Heart right ventricle (tissue), 16 donors: ENCODE data around the gene ZNRF2. TPM values are rescaled to one million over a fixed set of nuclear protein-coding genes. Genes with fewer than 3 reads are reported as not detected.

Source experiments
- ATAC-seq, 8 donors: fragments of 200-7000 bp; cut with Tn5 transposase; one replicate each; pipeline ENCODE4 v1.9.1; 2020; ENCODE audit warnings: mild to moderate bottlenecking in 8 of 8, moderate library complexity in 8 of 8, moderate number of reproducible peaks in 1 of 8
- DNase-seq, 2 donors: peaks; one replicate each; pipeline ENCODE4 v3.0.0-alpha.2; 2020
- H3K27ac ChIP-seq, 10 donors: fragments of 200-600 bp; sonication (generic) in 2 of 10; one replicate each; pipeline versions ENCODE4 v1.5.0 to v1.8.0; 2020 to 2022; ENCODE audit warnings: mild to moderate bottlenecking in 3 of 10
- H3K27me3 ChIP-seq, 7 donors: fragments of 200-600 bp; one replicate each; pipeline ENCODE4 v1.8.0; 2021 to 2022; ENCODE audit warnings: mild to moderate bottlenecking in 2 of 7
- H3K36me3 ChIP-seq, 9 donors: fragments of 200-600 bp; sonication (generic) in 1 of 9; one replicate each; pipeline versions ENCODE4 v1.5.0 to v1.8.0; 2020 to 2022; ENCODE audit warnings: mild to moderate bottlenecking in 2 of 9
- H3K4me1 ChIP-seq, 9 donors: fragments of 200-600 bp; sonication (generic) in 1 of 9; one replicate each; pipeline versions ENCODE4 v1.5.0 to v1.8.0; 2020 to 2022; ENCODE audit warnings: mild to moderate bottlenecking in 4 of 9
- H3K4me3 ChIP-seq, 10 donors: fragments of 200-600 bp; sonication (generic) in 2 of 10; one replicate each; pipeline versions ENCODE4 v1.5.0 to v1.8.0; 2020 to 2022; ENCODE audit warnings: mild to moderate bottlenecking in 7 of 10, moderate library complexity in 2 of 10
- H3K9me3 ChIP-seq, 11 donors: fragments of 200-600 bp in 10 of 11; sonication (generic) in 2 of 11; one replicate each; pipeline versions ENCODE4 v1.5.0 to v1.8.0; 2013 to 2022; ENCODE audit warnings: mild to moderate bottlenecking in 2 of 11, control low read depth in 1 of 11, moderate library complexity in 1 of 11
- CTCF ChIP-seq, 9 donors: fragments of 200-600 bp; sonication (generic) in 2 of 9; IDR thresholded peaks; one replicate each; pipeline versions ENCODE4 v1.5.0 to v1.8.0; 2021 to 2022; ENCODE audit warnings: antibody characterized with exemption in 9 of 9, mild to moderate bottlenecking in 5 of 9, moderate library complexity in 1 of 9
- WGBS, 2 donors: extraction: QIAGEN DNeasy Blood & Tissue Kit; methylation state at CpG; one replicate each; pipeline ENCODE4 v1.1.7; 2013; ENCODE audit warnings: inconsistent platforms in 1 of 2; 5-methylcytosine and 5-hydroxymethylcytosine counted together
- intact Hi-C, 10 donors: fragments of 100-400 bp; cut with DNase I; formaldehyde crosslinking; loops; one replicate each; pipeline versions ENCODE4 v1.11.1 to v1.14.2; 2022
- polyA plus RNA-seq, 2 donors: library from polyadenylated mRNA; stranded (reverse); fragments of 200-250 nt; gene quantifications; one replicate each; pipeline ENCODE4 v1.2.3, GENCODE V29; 2013
- total RNA-seq, 10 donors: library from RNA; stranded (reverse); fragmentation: NEBNext Ultra II Directional in 3 of 10; extraction: Animal tissue kit (Norgen Biotek cat#: 25700) in 3 of 10; gene quantifications; one replicate each; pipeline versions ENCODE4 v1.2.1 to v1.2.4, GENCODE V29; 2021 to 2023
- donor health status: Arrhythmogenic right ventricular cardiomyopathy.
- donor health status: ischemic (EF 13 %, LVEDD 7.1; RV severe dilation, severe dysfunction).
- donor health status: healthy with polysubstance abuse.
- donor health status: DM: no; HTN: yes; CAD: no.
- donor health status: DM: no; HTN: no; CAD: no.
- donor health status: ischemic (EF 25% LVEDD 6.9; RV normal size, moderate dysfunction).
- donor health status: ischemic (EF 25% LVEDD 5.7; RV mildly dilated, moderate dysfunction).
- donor health status: healthy.
- donor health status: DM: yes; HTN: yes; CAD: no.
- donor health status: Ischemic cardiomyopathy.
- donor health status: ischemic (EF 35%, LVEDD 5.7; RV mildly dilated, moderate dysfunction).
- donor health status: nonischemic (EF 11% LVEDD 7.7; RV severe dilation, severe dysfunction).
- donor health status: DM: yes; HTN: yes; CAD: no.
- donor health status: PGD.
- donor health status: ischemic (EF 29% LVEDD 5.4; RV normal size, mild dysfunction).
- donor health status: nonischemic (EF 23%, LVEDD 6.1; RV moderate dilation, normal function).

ZNRF2 gene
- total and polyA plus RNA-seq, 12 donors = 2.9 to 13.8 (median 8.7) TPM

DNA sequence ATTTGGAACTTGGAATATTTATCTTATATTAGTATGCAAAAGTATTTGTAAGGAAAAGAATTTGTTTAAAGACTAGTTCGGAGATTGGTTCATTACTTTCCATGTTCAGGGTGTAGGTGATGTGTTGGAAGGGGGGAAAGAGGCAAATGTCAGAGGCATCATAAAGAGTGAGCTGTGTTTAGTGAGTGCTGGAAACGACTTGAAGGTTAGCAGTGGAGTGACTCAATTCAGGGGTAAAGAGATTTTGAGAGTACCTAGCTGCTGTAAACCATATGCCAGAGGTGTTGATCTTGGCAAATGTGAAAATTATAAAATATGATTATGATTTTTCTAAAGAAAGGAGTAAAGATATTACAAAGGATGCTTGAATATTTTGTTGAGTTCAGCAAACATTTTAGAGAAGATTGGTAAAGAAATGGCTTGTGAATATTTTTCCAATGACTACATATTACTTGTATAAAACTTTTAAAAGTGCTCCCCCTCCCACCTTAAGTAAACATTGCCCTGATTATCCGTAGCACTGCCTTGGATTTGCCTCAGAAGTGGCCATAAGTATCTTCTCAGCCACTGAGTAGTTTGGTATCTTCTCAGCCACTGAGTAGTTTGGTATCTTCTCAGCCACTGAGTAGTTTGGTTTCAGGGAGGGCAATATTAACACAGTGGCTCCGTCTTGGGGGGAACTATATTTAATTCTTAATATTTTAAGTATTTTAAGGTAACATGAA, 51.5 kb downstream of the ZNRF2 start:
- peaks cover 0 to 12% (median under 1%) of the 10 kb centered on the region in 9 donors for H3K4me1 ChIP-seq
- no peak for TF ChIP-seq CTCF (IDR thresholded peaks at IDR 0.05)
- H3K27me3 ChIP-seq = no peaks in the 10 kb centered on the region
- ATAC-seq = no peak
- intact Hi-C loops = no loop called here
- 61 to 72% methylated on average over 4 of the region's 4 CpGs for WGBS, 2 donors
- no peaks in the 10 kb centered on the region for H3K36me3 ChIP-seq
- DNase-seq = no peak
- peaks cover 0 to 13% (median under 1%) of the 10 kb centered on the region in 11 donors for H3K9me3 ChIP-seq
- H3K27ac ChIP-seq = no peak overlapping the region
- H3K4me3 ChIP-seq = no peak overlapping the region

DNA sequence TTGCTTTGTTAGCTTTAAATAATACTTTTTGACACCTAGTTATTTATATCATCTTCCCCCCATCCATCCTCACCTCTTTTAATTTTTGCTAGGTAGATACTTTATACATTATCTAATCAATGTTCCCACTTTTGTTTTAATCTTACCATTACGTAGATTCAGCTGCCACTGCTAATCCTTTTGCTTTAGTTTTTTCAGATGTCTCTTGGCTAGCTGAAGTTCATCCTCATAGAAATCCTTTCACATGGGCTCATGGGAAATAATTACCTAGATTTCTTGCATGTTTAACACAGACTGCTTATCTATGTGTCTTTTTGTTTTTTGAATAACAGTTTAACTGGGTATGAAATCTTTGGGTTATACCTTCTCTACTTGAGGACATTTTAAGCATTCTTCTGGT, 60.1 kb downstream of the ZNRF2 start:
- ATAC-seq = no peak
- H3K27ac ChIP-seq = peak overlapping the region in 1 of 10 donors; percentile 2
- no peak for DNase-seq
- peaks cover 0 to 56% (median 16%) of the 10 kb centered on the region in 9 donors for H3K4me1 ChIP-seq
- no peaks in the 10 kb centered on the region for H3K36me3 ChIP-seq
- H3K27me3 ChIP-seq = no peaks in the 10 kb centered on the region
- intact Hi-C loops = no loop called here
- TF ChIP-seq CTCF (IDR thresholded peaks at IDR 0.05) = no peak
- WGBS, 2 donors = 15 to 30% methylated on average over 1 of the region's 1 CpG
- H3K4me3 ChIP-seq = no peak overlapping the region
- H3K9me3 ChIP-seq = peaks cover 0 to 24% (median 6%) of the 10 kb centered on the region in 11 donors

DNA sequence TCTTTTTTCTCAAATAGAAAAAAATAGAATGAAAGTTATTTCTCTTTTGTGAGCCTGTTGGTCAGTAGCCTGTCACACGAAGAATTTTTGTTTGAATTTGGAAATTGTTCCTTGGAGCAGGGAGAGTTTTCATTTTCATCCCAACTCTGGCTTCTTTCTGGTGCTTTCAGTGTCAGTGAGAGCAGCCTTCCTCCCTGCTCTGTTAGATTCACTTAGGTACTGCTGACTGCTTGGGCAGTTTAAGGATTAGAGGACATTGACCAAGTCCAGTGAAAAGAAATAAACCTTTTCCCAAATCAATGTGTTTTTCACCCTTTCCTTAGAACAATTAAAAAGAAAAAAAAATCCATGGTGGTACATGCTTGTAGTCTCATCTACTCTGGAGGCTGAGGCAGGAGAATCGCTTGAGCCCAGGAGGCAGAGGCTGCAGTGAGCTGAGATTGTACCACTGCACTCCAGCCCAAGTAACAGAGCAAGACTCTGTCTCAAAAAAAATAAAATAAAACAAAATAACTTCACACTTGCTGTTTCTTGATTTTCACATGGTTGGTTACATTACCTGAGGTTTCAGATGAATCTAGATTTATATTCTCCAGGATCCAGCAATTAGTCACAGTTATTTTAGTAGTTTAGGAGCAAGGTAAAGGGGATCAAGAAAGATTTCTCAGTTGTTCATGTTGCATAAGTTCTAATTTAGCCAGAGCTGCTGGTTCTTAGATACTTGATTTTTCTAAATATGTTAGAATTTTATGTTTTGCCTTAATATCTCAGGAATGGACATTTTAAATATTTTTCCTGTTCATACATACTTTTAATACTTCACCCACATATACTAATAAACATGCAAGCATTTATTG, 63.1 kb downstream of the ZNRF2 start:
- 87 to 93% methylated on average over 2 of the region's 2 CpGs for WGBS, 2 donors
- Histone ChIP-seq H3K9me3 (peaks cover 0 to 7% (median 0%) of the 10 kb centered on the region in 11 donors), H3K4me1 (peaks cover 0 to 82% (median 19%) of the 10 kb centered on the region in 9 donors), H3K27ac (peak overlapping the region in 1 of 10 donors; percentile 75), H3K4me3 (no peak overlapping the region), H3K36me3 (no peaks in the 10 kb centered on the region), H3K27me3 (no peaks in the 10 kb centered on the region)
- ATAC-seq = no peak
- DNase-seq = no peak
- TF ChIP-seq CTCF (IDR thresholded peaks at IDR 0.05) = no peak
- intact Hi-C loops = no loop called here

GRCh38 chr7:30348083-30348560, 63.7 kb downstream of the ZNRF2 start:
- Histone ChIP-seq H3K36me3 (no peaks in the 10 kb centered on the region), H3K4me1 (peaks cover 0 to 82% (median 19%) of the 10 kb centered on the region in 9 donors), H3K27ac (peak overlapping the region in 1 of 10 donors; percentile 75), H3K27me3 (no peaks in the 10 kb centered on the region), H3K9me3 (peaks cover 0 to 7% (median 0%) of the 10 kb centered on the region in 11 donors), H3K4me3 (peak overlapping the region in 1 of 10 donors; percentile 6)
- intact Hi-C loops = no loop called here
- ATAC-seq (peak in 6 of 8 donors; percentile 31 to 57 (median 36)), DNase-seq (no peak)
- TF ChIP-seq CTCF (IDR thresholded peaks at IDR 0.05) = no peak
- WGBS, 2 donors = 72 to 78% methylated on average over 2 of the region's 2 CpGs
